ENCODE data around the gene CDH7.

The CDH7 gene

DNA sequence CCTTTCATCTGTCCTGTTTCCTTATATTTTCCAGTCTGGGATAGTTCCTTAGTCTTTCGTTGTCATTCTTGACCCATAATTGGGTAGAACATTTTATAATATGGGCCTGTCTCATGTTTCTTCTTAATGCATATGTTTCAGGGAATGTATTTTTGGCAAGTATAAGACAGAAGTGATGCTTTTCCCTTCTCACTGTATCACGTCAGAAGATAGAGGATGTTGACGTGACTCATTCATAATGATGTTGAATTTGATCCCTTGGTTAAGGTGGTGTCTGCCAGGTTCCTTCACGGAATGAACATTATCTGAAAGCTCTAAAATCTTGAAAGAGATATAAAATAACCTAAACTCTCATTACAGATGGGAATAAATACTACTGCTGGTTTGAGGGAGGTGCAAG is 18.8 kb downstream of the CDH7 start:
- no peak for DNase-seq

DNA sequence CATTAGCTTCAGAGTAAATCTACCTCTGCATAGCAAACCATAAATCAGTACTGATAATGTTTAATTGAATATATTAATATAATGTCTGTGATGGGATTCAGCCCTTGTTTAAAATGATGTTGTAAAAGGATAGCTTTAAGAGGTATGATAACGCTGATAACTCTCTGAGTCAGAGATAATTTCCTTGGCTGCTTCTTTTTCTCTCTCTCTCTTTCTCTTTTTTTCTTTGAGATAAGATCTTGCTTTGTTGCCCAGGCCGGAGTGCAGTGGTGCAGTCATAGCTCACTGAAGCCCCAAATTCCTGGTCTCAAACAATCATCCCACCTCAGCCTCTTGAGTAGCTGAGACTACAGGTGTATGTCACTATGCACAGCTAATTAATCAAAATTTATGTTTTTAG is 35.7 kb downstream of the CDH7 start:
- DNase-seq, result no peak

DNA sequence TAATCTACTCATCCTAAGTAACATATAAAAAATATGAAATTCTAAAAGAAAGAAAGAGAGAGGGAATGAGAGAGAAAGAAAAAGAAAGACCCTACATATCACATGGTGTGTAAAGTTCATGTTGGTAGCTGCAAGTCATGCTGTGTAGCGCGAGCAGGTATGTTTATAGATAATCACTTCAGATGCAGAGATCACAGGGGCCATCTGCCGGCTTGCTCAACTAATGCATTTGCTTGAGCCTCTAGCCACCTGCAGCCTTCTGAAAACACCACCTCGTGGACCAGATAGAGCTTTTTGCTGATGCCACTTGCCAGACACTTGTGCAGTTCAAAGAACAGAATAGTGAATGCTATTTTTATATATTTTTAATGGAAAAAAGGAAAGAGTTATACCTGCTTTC is 37.6 kb downstream of the CDH7 start:
- DNase-seq, result no peak

DNA sequence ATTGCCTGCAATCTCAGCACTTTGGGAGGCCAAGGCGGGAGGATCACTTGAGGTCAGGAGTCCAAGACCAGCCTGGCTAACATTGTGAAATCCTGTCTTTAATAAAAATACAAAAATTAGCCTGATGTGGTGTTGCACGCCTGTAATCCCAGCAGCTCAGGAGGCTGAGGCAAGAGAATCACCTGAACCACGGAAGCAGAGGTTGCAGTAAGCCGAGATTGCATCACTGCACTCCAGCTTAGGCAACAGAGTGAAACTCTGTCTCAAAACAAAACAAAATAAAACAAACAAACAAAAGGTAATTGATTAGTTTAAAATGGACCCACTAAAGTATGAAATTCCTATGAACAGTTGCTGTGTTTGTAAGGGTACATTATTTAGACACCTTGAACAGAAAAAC is 39.8 kb downstream of the CDH7 start:
- no peak for DNase-seq

DNA sequence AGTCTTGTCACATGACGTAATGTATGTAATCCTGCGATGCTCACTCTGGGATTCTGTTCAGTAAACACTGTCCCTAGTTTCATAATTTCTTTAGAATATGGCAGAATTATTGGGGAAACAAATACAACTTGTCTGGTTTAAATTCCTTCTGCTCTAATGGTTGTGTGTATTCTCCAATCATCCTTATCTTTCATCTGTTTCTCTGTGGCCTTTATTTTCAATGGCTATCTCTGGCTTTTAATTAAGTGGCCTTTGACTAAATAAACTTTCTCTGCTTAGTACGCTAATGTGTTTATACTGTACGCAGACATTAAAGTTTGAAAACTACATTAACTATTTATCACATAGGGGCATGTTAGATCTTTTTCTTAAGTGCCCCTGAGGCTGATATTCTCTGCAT is 40.9 kb downstream of the CDH7 start:
- DNase-seq, result no peak

DNA sequence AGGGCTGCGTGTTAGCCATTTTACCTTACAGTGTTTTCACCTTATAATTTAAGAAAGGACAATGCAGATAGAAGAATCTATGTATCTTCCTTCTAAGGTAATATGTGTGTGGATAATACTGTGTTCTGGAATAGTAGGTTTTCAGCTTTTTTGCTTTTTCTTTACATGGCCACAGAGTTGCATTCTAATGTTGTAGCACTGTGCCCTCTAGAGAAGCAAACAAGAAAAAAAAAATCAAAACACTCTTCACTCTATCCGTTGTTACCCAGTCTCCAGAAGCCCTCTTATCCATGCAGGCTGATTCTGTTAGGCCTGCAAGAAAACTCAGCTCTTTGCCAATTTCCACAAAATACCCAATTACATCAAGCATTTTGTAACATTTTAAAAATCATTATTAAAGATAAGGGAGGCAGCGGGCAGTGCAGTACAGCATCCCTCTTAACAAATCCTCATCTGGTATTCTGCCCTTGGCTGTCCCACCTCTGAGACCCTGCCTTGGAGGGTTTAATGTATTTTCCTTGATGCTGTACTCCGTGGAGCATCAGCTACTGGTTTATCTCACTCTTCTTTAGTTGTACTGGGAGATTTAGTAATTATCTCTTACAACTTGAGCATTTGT is 41.8 kb downstream of the CDH7 start:
- DNase-seq, result no peak

DNA sequence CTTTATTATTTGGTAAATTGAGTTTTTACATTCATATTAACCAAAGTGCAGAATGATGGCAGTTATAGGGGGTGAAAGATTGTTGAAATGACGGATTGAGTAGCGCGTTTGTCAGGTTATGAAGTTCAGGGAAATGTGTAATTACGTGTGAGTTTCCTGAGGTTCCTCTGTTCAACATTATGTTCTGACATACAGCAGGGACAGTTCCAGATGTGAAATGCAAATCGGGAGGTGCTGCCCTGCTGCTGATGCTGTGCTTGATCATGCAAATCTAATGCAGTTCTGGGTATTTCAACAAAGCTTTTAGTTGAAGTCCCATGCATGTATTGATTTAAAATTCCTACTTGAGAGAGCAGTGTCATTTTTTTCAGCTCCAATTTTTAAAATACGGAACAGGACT is 57.9 kb downstream of the CDH7 start:
- no peak for DNase-seq

DNA sequence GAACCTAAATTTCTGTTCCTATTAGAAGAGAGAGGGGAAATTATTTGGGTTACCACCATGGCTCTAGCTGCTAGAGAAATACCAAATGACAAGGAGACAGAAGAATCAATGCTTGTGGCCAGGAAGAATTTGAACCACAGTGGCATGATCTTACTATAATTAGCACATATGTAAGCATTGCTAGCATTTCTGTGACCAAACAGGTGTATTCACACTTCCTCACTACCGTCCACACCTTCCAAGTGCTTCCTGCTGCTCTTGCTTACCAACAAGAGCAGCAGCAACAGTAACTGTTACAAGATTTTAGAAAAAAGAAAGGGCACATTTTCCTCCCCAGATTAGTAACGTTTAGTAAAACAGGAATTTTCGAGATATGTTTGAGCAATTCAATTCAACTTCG is 60.5 kb downstream of the CDH7 start:
- no peak for DNase-seq

DNA sequence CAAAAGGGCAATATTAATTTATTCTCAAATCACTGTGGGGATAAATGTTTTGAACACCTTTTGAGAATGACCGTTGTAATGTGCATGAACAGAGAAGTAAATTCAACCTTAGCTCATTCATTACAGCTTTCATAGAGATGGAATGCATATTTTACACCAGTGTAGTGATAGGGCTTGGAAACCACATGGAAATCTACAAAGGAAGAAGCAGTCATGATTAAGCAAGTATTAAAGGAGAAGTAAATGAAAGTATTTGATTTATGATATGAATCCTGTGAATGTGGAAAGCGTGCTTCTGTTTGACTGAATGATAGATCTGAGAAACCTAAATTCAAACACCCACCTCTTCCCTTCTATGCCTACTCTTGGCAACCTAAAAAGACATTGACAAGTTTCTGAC is 64.7 kb downstream of the CDH7 start:
- DNase-seq, result no peak

DNA sequence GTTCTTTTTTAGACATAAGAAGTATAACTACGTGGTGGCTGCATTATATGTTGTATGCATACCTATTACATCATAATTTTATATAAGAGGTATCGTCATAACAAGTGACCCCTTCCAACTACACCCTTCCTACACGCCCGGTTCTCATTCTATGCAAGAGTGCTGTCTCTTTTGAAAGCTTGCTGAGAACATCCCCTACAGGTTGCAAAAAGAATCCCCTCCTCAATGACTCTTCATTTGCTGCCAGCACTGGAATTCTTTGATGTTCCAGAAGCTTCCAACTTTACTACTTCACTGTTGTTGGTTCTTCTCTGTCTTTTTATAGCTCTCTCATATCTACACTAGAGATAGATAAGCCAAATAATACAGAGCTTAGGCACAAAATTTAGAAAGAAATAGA is 66.4 kb downstream of the CDH7 start:
- no peak for DNase-seq

DNA sequence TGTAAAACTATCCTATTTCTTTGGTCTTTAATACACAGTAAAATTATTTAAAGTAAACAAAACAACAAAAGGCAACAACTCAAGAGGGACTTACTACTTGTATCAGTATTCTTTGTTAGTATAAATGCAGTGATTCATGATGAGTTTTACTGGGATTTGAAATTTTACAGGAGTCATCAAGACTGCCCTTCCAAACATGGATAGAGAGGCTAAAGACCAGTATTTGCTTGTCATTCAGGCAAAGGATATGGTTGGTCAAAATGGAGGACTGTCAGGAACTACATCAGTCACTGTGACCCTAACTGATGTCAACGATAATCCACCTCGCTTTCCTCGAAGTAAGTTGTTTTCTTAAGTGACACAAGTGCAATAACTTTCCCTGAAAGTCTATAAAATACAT is 71.1 kb downstream of the CDH7 start:
- DNase-seq, result no peak

DNA sequence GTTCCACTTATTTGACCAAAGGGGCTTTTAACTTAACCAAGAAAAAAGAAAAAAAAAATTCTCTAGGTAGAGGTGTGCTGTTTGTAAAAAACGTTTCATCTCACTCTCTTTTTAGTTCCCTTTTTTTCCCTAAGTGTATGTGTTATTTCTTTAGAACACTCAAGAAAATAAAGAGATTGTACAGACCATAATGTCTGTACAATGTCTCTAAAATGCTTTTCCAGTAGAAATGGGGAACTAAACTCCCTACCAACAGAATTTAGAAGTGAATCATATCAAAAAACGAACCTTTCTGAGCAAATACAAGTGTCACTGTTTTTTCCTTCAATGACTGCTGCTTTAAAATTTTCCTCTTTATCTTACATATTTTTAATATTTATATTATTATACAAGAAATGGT is 72.0 kb downstream of the CDH7 start:
- no peak for DNase-seq

DNA sequence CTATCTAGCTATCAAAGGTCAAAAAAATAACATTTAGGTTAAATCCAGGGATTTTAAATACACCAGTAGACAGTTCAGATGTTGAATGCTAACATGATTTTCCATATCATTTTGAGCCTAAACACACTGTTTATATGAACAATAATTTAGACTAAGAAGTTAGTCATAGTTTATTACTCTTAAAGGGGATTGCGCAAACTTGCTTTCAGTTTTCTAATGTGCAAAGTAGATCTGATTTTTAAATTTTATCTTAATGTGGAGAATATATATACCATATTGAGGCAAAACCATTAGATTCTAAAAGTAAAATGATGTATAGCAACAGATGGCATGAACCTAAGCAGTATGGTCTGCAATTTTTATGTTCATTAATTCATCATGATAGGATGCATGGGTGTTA is 76.6 kb downstream of the CDH7 start:
- no peak for DNase-seq

DNA sequence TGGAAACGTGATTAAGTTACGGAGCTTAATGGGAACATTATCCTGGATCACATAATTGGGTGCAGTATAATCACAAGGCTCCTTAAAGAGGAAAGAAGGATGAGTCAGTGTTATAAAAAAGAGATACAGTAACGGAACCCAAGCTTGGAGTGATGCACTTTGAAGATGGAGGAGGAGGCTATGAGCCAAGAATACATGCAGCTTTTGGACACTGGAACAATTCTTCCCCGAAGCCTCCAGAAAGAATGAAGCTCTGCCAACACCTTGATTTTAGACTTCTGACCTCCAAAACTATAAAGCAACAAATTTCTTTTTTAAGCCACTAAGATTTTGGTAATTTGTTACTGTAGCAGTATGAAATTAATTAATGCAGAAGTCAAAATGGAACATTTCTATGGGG is 85.1 kb downstream of the CDH7 start:
- no peak for DNase-seq

DNA sequence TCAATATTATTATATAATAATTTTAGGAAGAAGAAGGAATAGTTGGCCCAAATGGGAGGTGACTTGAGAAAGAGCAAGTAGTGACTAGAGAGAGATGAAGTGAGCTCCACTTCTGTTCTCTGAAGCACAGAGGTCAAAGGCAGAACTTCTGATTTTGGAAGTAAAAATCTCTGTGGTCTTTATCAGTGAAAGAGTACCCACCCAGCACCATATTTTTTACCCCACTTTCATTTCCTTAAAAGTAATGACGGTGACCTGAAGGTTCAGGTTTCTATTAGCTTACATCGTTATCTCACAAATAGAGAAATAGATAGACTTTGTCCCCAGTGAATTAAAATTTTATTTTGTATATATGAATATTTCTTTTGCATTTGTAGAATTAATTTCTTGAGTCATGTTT is 95.3 kb downstream of the CDH7 start:
- no peak for DNase-seq

DNA sequence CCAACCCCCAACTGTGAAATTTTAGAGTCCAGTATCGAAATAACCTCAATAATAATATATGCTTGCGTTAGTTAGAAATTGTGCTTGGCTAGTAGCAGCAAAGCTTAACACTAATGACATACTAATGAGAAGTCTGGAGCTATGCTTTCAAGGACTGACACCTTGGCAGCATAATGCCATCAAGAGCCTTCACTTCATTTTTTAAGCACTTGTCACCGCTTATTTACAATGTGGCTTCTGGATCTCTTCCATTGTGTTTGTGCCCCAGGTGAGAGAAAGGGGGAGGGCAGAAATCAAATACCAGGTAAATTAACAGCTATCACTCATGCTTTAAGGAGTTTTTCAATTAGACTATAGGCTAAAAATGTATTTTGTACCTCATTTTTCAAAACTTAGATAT is 101.5 kb downstream of the CDH7 start:
- no peak for DNase-seq

DNA sequence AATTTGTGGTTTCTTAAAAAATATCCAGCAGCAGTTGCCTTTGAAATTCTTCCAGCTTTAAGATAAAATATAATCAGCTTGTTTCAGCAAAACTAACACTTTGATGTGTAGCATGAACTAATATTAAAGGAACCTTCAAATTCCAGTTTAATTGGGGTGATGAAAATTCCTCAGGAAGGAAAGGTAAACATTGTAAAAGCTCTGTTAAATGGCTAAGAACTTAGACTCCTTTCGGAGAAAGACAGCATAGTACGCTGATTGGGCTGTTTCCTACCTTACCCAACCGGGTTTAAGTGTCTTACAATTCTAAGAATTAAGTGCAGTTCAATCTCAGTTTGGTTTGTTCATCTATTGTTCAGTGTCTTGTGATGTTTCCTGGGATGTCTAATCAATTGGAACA is 108.3 kb downstream of the CDH7 start:
- DNase-seq, result no peak

DNA sequence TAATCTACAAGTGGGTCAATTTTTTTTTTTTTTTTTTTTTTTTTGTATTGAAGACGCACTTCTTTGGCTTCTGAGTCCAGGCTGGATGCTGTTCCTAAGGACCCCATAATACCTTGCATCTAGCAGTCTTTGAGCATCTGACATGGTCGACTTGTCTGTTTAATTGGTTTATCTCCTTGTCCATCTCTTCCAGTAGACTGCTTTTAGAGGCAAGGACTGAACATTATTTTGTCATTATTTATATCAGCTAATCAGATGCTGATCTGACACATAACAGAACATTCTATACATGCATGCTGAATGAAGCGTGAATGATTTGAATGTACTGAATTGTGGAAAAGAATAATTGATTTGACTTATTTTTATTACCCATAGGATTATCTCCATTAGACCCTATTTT is 118.7 kb downstream of the CDH7 start:
- no peak for DNase-seq

DNA sequence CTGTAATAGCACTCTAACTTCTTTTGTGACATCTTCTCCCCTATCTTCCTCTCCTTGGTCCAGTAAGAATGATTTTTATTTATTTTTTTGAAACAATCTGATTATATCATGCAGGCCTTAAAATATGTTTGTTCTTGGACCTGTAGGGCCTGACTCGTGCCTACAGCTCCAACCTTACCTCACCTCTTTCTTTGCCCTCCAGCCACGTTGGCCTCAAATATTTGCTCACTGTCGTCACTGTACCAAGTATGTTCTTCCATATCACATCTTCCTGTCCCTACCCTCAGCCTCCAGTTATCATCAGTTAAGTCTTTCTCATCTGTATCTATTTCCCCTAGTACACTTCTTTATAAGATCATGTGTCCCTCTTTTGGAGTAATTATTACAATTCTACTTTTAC is 125.5 kb downstream of the CDH7 start:
- no peak for DNase-seq

DNA sequence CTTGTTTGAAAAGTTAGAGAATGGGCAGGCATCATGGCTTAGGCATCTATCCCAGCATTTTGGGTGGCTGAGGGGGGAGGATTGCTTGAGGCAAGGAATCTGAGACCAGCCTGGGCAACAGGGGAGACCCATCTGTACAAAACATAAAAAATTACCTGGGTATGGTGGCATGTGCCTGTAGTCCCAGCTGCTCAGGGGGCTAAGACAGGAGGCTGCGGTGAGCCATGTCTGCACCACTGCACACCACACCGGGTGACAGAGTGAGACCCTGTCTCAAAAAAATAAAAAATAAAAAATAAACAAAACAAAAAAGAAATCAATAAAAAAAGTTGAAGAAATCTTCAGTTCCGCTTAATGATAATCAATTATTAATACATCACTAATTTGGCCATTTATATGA is 146.5 kb downstream of the CDH7 start:
- no peak for DNase-seq

DNA sequence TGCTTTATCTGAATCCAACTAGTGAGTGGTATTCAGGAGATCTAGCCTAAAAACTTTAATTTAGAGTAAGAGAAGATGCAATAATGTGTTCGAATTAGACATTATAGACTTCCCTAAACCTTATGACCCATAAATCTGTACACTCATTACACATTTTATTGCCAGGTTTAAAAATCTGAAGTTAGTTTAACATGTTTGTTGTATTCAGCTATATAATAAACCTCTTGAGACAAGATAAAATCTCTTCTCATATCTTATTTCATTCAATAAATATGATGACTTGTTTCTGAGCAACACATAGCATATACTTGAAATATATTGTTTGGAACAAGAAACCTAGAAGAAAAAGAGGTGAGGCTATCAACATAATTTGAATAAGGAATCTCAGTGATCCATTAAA is 150.7 kb downstream of the CDH7 start:
- DNase-seq, result no peak

DNA sequence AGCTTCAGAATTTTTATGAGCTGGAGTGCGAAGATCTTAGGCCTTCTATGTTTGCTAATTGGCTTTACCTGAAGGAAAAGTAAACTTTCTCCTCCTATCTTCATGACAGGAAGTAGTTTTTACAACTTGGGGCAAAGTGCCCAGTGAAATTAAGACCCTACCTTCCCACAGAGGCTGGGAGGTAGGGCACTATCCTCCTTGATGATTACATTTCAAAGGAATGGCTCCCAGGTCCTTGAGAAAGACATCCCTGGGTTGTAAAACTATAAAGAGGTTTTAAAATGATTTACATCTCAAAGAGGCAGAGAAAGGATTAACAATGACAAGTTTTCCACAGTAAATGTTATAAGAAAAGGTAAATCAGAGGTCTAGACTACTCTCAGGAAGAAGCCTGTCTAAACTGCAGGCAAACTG is 155.8 kb downstream of the CDH7 start:
- no peak for DNase-seq

DNA sequence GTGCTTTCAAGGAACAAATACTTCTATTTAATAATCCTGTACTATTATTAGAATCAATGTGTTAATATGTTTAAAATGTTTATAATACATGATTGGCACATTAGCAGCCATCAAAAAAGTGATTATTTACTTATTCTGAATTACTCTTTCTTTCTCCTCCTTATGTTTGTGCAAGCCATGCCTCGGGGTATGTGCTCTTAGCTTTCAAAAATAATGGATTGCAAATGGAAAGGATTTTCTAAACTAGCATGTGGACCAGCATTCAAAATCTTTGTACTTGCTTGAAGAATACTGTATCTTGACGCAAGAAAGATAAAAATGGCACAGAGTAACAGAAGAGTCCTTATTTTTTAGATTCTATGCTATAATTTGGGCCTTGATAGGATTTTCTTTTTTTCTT is 156.5 kb downstream of the CDH7 start:
- DNase-seq, result no peak

DNA sequence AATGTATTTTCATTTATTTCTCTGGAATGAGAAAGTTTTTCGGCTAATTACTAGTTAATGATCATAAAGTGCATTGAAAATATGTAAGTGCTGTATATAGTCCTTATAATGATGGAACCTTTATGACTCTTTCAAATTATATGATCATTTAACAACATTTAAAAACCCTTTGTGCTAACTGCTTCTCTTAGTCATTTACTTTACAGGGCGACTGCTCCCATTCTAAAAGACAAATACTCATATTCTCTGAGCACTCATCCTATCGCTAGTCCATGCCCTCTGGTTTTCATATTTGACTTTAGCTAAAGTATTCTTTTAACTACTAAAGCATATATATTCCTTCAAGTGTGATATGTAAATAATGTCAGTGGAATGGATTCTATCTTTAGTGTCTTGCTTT is 168.2 kb downstream of the CDH7 start:
- DNase-seq, result no peak

DNA sequence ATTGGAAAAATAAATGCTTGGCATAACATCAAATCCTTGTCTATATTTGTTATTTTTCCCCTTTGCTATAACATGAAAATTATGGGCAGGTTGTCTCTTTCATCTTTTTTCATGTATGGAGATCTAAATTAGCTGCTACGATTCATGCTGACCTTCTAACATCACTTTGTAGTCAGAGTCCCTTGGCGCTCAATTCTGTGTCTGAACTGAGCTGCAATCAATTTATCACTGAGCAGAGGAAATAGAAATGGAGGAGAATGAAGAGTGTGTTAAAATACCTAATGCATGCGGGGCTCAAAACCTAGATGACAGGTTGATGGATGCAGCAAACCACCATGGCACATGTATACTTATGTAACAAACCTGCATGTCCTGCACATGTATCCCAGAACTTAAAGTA is 168.9 kb downstream of the CDH7 start:
- DNase-seq, result no peak

DNA sequence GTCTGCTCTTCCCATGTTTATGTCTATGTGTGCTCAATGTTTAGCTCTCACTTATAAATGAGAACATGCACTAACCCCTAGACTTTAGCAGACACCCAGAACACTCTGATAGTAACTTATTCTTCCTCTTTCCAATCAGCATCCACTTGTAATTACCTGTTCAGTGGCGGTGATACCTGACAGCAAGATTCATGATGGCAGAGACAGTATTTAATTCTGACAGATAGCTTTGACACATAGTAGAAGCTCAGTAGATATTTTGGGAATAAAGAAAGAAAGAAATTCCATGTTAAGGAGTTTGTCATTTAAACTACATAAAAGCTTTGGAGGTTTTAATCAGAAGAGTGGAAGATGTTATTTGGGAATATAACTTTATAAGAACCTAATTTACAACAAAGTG is 171.3 kb downstream of the CDH7 start:
- DNase-seq, result no peak

Data from T-helper 9 cell (primary cell).